ENCODE data around the gene TSR1.

TSR1 gene

DNA sequence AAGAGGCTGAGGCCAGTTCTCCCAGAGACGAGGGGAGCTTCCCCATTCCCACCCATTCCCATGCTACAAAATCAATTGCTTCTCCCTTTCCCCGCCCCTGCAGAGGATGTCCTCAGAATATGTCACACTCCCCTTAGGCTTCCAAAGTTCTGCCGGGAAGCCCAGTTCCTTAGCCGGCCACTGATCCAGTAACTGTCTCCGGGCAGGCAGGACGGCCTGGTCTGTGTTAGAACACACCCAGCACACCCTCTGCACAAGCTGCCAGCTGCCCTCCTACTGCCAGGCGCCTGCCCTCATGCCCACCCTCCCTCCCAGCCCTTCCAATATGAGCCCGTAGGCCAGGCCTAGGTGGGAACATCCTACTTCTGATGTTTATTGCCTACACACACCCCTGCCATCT is 32.1 kb upstream of the TSR1 start:
- no peak for DNase-seq

DNA sequence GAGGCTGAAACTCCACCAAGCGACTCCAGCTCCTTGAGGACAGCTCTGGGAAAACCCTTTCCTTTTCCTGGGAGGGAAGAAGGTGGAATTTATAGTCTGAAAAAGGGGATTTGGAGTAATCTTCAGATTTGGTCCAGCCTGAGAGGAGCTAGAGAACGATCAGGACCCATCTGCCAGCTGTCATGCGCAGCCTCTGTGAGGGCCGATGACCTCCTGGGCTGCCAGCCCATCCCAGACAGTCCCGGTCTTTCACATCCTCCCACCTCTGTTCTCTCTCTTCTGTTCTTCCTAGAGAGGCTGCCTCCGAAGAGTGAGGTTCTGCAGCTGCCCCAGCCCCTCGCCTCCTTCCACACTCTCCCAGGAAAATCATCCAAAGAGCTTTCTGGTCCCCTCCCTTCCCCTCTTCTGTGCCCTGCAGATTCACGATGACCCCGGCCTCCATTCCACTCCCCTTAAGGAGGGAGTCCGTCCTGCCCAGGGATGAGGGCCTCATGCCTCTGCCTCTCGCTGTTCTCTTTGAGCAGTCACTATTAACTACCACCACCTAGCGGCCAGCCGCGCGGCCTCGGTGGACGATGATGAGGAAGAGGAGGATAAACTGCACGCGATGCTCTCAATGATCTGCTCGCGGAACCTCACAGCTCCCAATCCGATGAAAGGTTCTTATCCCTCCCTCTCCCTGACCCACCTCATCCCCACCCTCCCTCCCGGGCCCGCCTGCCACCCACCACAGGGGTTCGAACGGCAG is 30.7 kb upstream of the TSR1 start:
- DNase-seq, result no peak

DNA sequence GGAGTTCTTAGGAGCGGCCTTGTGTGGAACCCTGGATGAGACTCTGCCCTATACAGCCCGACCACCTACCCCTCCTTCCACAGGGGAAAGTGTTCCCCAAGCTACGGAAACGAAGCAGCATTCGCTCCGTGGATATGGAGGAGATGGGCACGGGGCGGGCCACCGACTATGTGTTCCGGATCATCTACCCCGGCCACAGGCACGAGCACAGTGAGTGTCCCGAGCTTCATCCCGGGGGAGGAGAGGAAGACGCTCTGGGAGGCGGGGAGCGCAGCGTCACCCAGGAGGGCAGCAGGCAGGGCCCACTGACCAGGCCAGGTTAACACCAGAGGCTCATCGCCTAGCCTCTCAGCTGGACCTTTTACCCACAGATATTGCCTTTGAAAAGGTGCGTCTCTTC is 28.9 kb upstream of the TSR1 start:
- no peak for DNase-seq

DNA sequence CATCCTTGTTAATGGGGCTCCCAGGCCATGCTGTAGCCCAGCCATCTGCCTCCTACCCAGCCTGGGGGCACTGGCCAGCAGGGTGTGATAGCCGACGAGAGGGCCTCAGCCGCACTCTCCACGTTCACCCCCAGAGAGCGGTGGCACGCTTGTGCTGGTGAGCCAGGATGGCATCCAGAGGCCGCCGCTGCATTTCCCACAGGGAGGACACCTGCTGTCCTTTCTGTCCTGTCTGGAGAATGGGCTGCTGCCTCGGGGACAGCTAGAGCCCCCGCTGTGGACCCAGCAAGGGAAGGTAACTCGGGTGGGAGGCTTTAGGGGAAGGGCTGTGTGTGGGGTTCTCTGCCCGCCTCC is 28.5 kb upstream of the TSR1 start:
- DNase-seq, result no peak

DNA sequence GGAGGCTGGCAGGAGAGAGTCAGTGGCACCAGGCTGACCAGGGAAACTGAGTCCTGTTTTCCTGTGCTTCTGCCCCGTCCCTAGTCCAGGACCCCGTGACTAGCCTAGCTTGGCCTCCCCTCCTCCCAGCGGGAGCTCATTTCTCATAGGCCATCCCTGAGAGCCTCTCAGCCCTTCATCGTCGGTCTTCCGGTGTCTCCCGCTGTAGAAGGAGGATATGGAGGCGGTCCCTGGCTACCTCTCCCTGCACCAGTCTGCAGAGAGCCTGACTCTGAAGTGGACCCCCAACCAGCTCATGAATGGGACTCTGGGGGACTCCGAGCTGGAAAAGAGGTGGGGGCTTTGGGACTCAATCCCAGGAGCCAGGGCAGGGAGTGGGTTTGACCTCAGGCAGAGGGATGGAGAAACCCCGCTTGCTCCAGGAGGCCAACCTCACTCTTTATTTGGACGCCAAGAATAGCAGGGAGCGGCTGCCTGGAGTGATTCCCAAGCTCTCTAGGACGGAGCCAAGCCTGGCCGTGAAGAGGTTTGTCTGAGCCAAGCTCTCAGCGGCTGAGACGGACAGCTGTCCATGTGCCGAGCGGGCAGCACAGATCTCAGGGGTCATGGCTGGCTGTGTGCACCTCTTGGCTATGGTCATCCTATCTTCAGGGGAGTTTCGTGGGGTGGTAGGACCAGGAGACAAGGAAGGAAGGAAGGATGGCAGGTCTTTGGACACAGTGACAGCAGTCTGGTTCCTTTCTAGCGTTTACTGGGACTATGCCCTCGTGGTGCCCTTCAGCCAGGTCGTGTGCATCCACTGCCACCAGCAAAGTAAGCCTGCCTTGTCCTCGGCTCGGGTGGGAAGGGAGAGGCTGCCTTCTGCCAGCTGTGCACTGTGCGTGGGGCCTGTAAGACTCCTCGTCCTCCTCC is 27.9 kb upstream of the TSR1 start:
- DNase-seq, result no peak

DNA sequence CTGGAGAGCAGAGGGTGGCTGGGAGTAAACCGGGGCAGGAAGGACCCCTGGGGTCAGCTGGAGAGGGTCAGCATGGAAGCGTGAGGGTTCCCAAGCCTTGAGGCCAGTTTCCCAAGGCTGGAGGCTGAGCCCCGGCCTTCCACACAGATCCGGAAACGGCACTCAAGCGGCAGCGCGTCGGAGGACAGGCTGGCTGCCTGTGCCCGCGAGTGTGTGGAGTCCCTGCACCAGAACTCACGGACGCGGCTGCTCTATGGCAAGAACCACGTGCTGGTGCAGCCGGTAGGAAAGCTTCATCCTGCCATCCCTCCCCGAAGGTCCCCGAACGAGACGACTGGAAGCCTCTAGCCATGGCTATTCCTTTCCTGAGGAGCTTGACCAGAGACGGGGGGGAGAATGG is 27.1 kb upstream of the TSR1 start:
- no peak for DNase-seq

DNA sequence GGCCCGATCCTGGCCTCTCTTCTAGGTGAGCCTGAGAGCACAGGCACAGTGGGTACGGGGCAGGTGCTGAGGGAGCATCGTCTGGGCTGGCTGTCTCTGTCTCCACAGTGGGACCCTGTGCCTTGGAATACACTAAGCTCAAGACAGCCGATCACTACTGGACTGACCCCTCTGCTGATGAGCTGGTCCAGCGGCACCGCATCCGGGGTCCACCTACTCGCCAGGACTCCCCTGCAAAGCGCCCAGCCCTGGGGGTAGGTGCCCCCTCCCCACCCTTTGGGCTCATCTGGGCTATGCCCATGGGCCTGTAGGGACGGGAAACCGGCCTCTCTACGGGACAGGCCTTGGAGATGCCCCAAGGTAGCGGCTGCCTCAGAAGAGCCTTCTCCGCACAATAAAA is 26.6 kb upstream of the TSR1 start:
- DNase-seq, result no peak

DNA sequence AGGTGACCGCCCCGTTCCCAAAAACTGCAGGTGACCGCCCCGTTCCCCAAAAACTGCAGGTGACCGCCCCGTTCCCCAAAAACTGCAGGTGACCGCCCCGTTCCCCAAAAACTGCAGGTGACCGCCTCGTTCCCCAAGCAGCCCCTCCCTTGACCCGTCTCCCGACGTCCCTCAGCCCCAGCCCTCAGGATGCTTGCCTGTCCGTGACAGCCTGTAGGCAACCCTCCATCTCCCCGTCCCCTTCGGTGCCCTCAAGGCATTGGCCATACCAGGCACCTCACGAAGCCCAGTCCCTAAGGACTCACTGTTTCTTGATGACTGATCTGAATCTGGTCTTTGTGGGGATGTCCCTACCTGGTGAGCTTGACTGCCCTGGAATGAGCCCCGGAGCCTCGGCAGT is 26.2 kb upstream of the TSR1 start:
- DNase-seq, result no peak

DNA sequence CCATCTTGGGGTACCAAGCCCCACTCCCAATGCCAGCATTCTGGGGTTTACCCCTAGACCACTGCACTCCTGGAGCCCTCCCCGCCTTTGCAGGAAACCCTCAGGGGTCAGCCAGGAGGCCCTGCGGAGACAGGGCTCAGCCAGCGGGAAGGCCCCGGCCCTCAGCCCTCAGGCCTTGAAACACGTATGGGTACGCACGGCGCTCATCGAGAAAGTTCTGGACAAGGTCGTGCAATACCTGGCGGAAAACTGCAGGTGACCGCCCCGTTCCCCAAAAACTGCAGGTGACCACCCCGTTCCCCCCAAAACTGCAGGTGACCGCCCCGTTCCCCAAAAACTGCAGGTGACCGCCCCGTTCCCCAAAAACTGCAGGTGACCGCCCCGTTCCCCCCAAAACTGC is 25.8 kb upstream of the TSR1 start:
- DNase-seq, result no peak

DNA sequence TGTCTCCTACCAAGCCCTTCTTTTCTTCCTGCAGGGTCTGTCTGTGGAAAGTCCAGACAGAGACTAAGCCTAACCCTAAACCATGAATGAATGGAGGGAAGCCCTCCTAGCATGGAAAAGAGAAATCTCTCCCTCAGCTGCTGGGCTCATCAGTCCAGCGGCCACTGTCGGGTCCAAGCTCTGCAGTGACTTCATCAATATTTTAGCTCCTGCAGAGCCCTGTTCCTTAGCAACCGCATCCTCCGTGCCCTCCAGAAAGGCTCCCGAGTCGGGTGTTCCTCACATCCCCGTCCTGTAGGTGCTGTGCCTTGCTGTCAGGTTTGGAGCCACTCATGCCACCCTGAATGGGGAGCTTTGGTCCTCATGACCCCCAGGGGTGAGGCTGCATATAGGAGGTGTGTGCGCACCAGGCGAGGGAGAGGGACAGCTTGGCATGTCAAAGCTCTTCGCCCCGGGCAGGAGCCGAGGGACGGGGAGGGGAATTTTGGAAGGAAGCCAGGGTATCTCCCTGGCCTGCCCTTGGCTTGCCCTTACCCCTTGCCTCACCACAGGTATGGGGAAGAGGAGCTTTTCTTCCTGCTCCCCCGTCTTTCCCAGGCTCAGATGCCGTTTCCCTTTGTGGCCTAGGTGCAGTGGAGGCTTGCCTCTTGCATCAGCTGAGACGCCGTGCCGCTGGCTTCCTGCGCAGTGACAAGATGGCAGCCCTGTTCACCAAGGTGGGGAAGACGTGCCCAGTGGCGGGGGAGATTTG is 24.9 kb upstream of the TSR1 start:
- DNase-seq, result no peak

DNA sequence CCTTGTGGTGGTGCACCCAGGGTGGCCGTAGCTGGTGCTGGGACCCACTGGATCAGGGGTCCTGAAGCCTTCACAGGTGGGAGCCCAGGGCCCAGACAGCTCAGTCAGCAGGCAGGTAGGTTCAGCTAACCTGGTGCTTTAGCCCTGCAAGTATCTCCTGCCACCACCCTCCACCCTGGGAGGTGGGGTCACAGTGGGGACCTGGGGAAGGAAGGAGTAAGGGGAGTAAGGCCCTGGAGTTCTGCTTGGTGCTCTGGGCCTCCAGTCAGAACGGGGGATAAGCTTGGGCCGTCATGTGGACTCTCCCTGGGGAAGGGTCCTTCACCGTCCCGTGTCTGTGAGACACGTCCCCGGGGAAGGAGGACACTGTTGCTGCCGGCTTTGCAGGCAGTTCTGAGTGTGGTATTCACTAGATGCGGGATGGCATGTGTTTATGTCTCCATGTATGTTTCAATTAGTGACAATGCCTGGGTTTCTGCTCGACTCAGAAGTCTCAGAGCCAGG is 21.7 kb upstream of the TSR1 start:
- DNase-seq, result no peak

DNA sequence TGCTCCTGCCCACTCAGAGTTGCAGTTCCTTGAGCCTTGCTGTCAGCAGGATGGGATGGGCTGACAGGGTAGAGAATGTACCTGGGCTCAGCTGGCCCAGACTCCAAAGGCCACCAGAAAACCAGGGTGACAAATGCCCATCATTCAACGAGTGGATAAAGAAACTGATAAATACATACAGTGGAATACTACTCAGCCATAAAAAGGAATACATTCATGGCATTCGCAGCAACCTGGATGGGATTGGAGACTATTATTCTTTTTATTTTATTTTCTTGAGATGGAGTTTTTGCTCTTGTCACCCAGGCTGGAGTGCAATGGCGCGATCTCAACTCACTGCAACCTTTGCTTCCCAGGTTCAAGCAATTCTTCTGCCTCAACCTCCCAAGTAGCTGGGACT is 21.0 kb upstream of the TSR1 start:
- no peak for DNase-seq

DNA sequence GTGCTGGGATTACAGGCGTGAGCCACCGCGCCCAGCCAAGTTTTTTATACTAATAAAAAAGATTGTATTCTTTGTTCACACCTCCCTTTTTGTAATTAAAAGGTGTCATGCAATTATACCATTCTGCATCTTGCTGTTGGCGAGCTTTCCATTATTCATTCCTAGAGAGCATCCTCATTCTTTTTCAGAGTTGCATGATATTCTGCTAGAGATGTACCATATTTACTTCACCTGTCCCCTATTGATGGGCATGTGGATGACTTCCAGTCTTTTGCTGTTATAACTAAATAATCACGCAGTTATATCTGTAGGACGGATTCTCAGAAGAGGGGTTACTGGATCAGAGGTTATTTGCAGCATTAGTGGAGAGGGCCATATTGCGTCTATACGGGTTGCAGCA is 18.1 kb upstream of the TSR1 start:
- no peak for DNase-seq

DNA sequence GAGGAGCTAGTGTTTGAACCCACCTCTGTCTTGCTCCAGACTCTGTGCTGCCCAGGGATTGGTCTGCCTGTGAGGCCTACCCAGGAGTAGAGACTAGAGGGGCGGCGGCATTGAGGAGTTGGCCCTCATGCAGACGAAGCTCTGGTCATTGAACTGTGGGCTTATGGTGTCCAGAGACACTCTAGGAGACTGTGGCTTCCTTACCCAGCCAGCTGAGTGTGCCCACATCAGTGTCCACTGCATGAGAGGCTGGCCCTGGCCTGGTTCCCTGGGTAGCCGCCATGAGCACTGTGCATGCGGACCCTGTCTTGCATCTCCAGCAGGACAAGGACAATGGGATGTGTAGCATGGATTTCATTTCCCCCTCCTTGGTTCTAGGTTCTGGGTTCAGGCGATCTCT is 15.0 kb upstream of the TSR1 start:
- DNase-seq, result no peak

DNA sequence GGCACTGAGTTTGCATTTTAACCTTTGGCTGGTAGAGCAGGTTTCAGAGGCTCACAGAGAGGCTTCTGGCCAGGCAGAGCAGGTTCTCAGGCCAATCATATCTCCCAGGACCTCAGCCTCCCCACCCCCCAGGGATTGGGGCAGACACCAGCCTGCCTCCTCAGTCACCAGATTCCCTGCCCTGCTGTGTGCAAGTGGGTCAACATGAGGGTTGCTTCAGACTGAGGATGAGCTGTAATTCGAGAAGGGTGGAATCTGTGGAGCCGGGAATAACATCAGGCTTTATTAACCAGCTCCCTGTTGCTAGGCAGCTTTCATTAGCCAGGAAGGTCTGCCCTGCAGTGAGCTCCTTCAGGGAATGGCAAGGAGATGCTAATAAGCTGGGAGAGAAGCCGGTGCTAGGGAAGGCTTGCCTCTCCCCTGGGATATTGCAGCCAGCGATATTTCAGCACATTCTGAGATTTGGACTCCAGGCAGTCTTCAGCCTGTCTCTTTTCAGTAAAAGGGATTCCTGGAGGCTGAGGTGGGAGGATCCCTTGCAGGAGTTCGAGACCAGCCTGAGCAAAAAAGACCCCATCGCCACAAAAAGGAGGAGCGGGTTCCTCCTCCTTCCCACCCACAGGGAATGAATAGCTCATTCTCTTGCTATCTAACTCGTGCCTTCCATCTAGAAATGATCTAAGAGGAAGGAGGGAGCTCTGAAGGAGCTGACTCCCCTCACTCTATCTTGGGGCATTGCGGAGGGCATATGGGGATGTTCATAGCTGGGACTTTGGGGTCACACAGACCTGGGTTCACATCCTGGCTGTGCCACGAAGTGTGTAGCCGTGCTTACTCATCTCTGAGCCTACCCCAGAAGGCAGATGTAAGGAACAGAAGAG is 11.8 kb upstream of the TSR1 start:
- no peak for DNase-seq

DNA sequence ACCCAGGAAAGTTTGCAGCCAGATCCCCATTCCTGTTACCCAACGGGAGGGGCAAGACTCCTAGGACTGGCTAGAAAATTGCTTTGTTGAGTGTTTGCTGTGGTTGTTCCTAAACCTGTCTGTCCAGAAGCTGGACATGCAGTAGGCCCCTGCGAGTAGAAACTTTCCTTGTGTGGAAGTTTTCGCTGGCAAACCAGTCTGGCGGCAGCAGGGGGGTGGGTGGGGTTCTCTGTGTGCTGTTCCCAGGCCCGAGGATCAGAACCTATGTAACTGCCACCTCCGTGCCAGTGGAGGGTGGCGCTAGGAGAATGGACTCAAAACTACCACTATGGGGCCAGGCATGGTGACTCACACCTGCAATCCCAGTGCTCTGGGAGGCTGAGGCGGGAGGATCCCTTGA is 10.2 kb upstream of the TSR1 start:
- DNase-seq, result no peak

DNA sequence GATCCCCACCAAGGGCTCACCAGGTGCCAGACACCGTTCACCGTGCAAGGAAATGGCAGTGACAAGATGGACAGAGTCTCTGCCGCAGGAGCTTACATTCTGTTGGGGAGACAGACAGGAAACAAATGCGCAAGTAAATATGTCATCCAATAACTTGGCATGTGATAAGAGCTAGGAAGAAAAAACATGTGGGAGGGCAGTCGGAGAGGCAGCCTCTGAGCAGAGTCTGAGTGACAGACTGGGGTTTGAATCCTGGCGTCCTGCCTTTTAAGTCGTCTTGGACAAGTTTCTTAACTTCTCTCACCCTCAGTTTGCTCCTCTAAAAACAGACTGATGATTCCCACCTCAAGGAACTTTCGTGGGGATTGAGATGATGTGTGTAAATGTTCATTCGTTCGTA is 8.3 kb upstream of the TSR1 start:
- DNase-seq, result no peak

DNA sequence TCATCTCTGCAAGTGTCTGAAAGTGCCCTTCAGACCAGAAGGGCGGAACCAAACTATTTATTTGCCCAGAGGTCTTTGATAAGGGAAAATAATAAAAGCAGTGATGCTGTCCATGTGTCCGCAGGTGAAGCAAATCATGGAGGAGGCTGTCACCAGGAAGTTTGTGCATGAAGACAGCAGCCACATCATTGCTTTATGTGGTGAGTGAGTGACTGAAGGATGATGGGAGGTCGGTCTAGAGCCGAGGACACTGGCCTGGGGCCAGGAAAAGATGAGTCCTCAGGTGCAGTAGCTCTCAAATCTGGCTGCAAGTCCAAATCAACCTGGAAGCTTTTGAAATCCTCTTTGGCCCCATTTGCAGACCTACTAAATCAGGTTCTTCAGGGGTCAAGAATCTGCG is 7.2 kb upstream of the TSR1 start:
- no peak for DNase-seq

DNA sequence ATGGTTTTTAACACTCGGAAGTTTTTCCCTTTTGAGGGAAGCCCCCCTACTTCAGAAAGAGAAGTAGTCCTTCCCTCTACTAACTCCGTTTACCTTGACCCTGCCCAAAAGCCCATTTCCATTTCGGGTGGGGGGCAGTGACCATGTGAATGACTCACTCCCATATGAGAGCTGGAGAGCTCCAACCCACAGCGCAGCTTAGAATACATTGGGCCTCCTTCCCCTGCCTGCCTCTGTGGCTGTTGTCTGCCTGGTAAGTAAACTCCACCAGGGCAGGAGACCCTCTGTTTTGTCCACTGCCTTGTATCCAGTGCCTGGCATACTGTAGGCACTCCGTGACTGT is 2.0 kb upstream of the TSR1 start:
- DNase-seq, result peak; percentile 8

DNA sequence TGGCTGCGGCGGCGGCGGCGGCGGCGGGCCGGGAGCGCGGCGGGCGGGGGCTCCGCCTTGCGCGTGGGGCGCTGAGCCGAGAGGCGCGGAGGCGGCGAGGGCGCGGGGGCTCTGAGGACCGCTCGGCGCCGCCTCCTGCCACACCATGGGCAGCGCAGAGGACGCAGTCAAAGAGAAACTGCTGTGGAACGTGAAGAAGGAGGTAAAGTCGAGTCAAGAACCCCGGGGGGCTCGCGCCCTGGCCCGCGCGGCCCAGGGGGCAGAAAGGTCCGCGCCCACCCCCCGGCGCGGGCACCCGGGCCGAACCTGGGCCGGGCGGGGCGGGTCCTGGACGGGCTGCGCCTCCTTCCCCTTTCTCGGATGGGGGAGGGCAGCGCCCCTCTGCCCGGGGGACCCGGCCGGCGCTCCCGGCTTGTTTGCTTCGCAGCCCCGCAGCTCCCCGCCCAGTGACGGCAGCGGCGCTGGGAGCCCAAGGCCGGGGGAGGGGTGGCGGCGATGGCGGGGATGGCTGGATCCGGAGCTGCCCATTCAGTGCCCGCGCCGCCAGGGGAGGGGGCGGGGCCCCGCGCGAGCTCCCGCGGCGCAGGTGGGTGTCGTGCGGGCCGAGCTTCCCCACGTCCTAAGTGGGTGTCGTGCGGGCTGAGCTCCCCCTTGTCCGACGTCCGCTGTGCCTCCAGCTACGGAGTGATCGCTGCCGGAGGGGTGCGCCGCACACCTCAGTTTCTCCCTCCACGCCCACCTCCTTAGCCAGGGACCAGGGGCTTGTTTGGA is 1.5 kb upstream of the TSR1 start:
- peak; percentile 64 for DNase-seq

DNA sequence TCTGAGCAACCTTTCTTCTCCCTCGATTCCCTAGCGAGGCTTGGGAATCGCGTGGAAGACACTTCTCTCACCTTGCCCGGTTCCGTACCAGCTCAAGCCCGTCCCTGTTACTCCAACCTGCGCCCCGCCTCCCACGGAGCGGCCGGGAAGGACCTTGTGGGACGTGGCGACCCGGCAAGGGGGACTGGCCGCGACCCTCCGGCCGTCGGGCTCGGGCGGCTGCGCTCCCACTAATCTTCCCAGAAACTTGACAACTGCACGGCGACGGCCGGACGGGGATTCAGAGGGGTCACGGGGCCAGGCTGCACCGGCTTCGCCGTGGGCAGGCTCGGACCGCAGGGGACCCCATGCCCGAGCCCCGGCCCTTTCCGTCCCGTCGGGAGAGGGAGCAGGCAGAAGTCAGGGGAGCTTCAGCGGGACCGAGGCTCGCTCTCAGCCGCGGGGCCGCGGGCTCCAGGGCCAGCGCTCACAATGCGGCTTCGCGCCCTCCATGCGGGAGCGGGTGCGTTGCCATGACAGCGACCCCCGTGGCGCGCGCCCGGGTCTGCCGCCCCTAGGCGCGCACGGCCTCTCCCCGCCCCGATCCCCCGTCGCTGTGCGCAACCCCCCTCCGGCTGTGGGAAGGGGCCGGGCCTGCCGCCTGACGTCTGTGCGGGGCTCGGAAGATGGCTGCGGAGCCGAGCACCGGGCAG is 741 bp upstream of the TSR1 start, which contains the start of gene SGSM2:
SGSM2 (plus strand) TSS at position 650 of the 692 bp plus-strand sequence. CDS start 188 bp downstream, outside the sequence.
- peak; percentile 42 for DNase-seq
